ENCODE measurements around the gene MAP3K3. TPM values are rescaled to one million over a fixed set of nuclear protein-coding genes. Genes with fewer than 3 reads are reported as not detected.

Gene MAP3K3
- total RNA-seq, 1 experiment from 2014 or later = 24.3 TPM

- H3K79me2 ChIP-seq (ENCODE audit: insufficient read depth, low read length) = no peaks in the 10 kb centered on the region
- H3K14ac ChIP-seq (ENCODE audit: insufficient read depth, low read length) = no peak overlapping the region
- DNase-seq = no peak
- H4K91ac ChIP-seq (ENCODE audit: insufficient read length, low read depth, low read length) = no peak overlapping the region
- H3K79me1 ChIP-seq (ENCODE audit: insufficient read depth, low read depth, low read length, poor library complexity, severe bottlenecking) = no peaks in the 10 kb centered on the region
- H4K5ac ChIP-seq (ENCODE audit: insufficient read length, low read depth, low read length) = no peak overlapping the region
- Mint-ChIP-seq H3K4me3 (no peak overlapping the region), H3K9me3 (no peaks in the 10 kb centered on the region), H3K27ac (peak overlapping the region in 1 of 3 experiments; percentile 35; a peak in 3 of 7 replicates), H3K36me3 (ENCODE audit: insufficient read depth in 1 of 3, low read depth in 3 of 3) (peaks cover 2 to 12% (median 3%) of the 10 kb centered on the region in 3 experiments; a peak in 4 of 7 replicates), H3K27me3 (ENCODE audit: low read depth) (no peaks in the 10 kb centered on the region), H3K4me1 (peaks cover 3 to 10% of the 10 kb centered on the region in 2 experiments)
- H3K23me2 ChIP-seq (ENCODE audit: insufficient read length, low read depth, low read length, poor library complexity, severe bottlenecking) = no peaks in the 10 kb centered on the region
- H3K9ac ChIP-seq (ENCODE audit: extremely low read depth, insufficient read length, low read length) = no peak overlapping the region
- no CpG with 5 or more reads among the region's 4 CpGs for WGBS (ENCODE audit: extremely low coverage, insufficient read length, low lambda C conversion rate)
- H2BK5ac ChIP-seq (ENCODE audit: insufficient read length, low read length) = no peak overlapping the region
- no peak overlapping the region for H3K18ac ChIP-seq (ENCODE audit: insufficient read length, low read depth, low read length)
- no peak for TF ChIP-seq CTCF (conservative IDR thresholded peaks at IDR 0.05)
- H2BK20ac ChIP-seq (ENCODE audit: low read depth, low read length, poor library complexity, severe bottlenecking) = no peak overlapping the region
- H3T11ph ChIP-seq (ENCODE audit: low read length) = no peak overlapping the region
- H2BK120ac ChIP-seq (ENCODE audit: low read depth, low read length, poor library complexity, severe bottlenecking) = no peak overlapping the region
- H3K27me3 ChIP-seq (ENCODE audit: insufficient read depth, low read length) = no peaks in the 10 kb centered on the region
- H2BK15ac ChIP-seq (ENCODE audit: low read depth, low read length) = no peak overlapping the region
- H3K4me1 ChIP-seq (ENCODE audit: insufficient read depth, low read length) = no peaks in the 10 kb centered on the region
- H4K8ac ChIP-seq (replicated peaks; ENCODE audit: insufficient read length, low read depth, low read length) = no peak overlapping the region
- H3K27ac ChIP-seq (ENCODE audit: insufficient read length, low read depth, low read length) = no peak overlapping the region
- H2AFZ ChIP-seq (ENCODE audit: low read length) = no peak overlapping the region
- H2AK5ac ChIP-seq (ENCODE audit: insufficient read length, low read length) = no peak overlapping the region
- no peak overlapping the region for H3K23ac ChIP-seq (ENCODE audit: insufficient read length, low read depth, low read length)
- no peaks in the 10 kb centered on the region for H4K20me1 ChIP-seq (ENCODE audit: control insufficient read depth, insufficient read depth, insufficient read length)
- H3K4ac ChIP-seq (ENCODE audit: low read depth, low read length) = no peak overlapping the region
- no peak overlapping the region for H2BK12ac ChIP-seq (ENCODE audit: insufficient read length, low read depth, low read length)
- H3K4me2 ChIP-seq (ENCODE audit: insufficient read depth, insufficient read length, low read length) = no peak overlapping the region
- H3K9me3 ChIP-seq (ENCODE audit: control insufficient read depth, low read depth, low read length) = no peaks in the 10 kb centered on the region
- H3K56ac ChIP-seq (ENCODE audit: insufficient read length, low read depth, low read length) = no peak overlapping the region
These were observed 19.7 kb downstream of the MAP3K3 start for GRCh38 chr17:63641692-63642448.
